ENCODE data around the gene MARVELD3. TPM values are rescaled to one million over a fixed set of nuclear protein-coding genes. Genes with fewer than 3 reads are reported as not detected.

MARVELD3 gene
- total and polyA plus RNA-seq, 8 donors: 1.2 to 480 (median 2.3) TPM

GRCh38 chr16:71666928-71667707 lies 41.1 kb downstream of the MARVELD3 start:
- no peaks in the 10 kb centered on the region for H3K27me3 ChIP-seq
- intact Hi-C loops (cut with DNase I; ENCODE audit: low total_unique reads): no loop called here
- WGBS, 5 donors: 37 to 57% (median 50%) methylated on average over 4 of the region's 4 CpGs
- peaks cover 13 to 98% (median 96%) of the 10 kb centered on the region in 4 donors for H3K36me3 ChIP-seq
- peak in 1 of 2 donors; percentile 46 for DNase-seq
- TF ChIP-seq POLR2AphosphoS5 (IDR thresholded peaks at IDR 0.05) (no peak), POLR2A (IDR thresholded peaks at IDR 0.05) (no peak), EP300 (IDR thresholded peaks at IDR 0.05) (no peak), CTCF (IDR thresholded peaks at IDR 0.05) (no peak)
- peaks cover 0 to 9% (median 3%) of the 10 kb centered on the region in 4 donors for H3K4me1 ChIP-seq
- no peak overlapping the region for H3K4me3 ChIP-seq
- H3K9me3 ChIP-seq: no peaks in the 10 kb centered on the region
- no peak overlapping the region for H3K27ac ChIP-seq

- Histone ChIP-seq H3K27ac (no peak overlapping the region), H3K36me3 (peaks cover 9 to 92% (median 87%) of the 10 kb centered on the region in 4 donors), H3K9me3 (no peaks in the 10 kb centered on the region), H3K27me3 (no peaks in the 10 kb centered on the region), H3K4me3 (no peak overlapping the region), H3K4me1 (peaks cover 0 to 9% (median 3%) of the 10 kb centered on the region in 4 donors)
- TF ChIP-seq POLR2AphosphoS5 (IDR thresholded peaks at IDR 0.05) (no peak), CTCF (IDR thresholded peaks at IDR 0.05) (no peak), EP300 (IDR thresholded peaks at IDR 0.05) (no peak), POLR2A (IDR thresholded peaks at IDR 0.05) (no peak)
- DNase-seq: no peak
- intact Hi-C loops (cut with DNase I; ENCODE audit: low total_unique reads): no loop called here
- WGBS, 5 donors: 81 to 92% (median 85%) methylated on average over 6 of the region's 6 CpGs
Measured at GRCh38 chr16:71669926-71670536, 44.0 kb downstream of the MARVELD3 start.

GRCh38 chr16:71670537-71670936 lies 44.6 kb downstream of the MARVELD3 start:
- H3K27ac ChIP-seq: no peak overlapping the region
- H3K27me3 ChIP-seq: no peaks in the 10 kb centered on the region
- whole genome bisulfite sequencing, 5 donors: 52 to 67% (median 60%) methylated on average over 3 to 4 of the region's 4 CpGs
- no peak for TF ChIP-seq CTCF (IDR thresholded peaks at IDR 0.05)
- TF ChIP-seq EP300 (IDR thresholded peaks at IDR 0.05): no peak
- no peak for TF ChIP-seq POLR2A (IDR thresholded peaks at IDR 0.05)
- TF ChIP-seq POLR2AphosphoS5 (IDR thresholded peaks at IDR 0.05): no peak
- intact Hi-C loops (cut with DNase I; ENCODE audit: low total_unique reads): no loop called here
- peaks cover 9 to 92% (median 87%) of the 10 kb centered on the region in 4 donors for H3K36me3 ChIP-seq
- DNase-seq: no peak
- peaks cover 0 to 9% (median 3%) of the 10 kb centered on the region in 4 donors for H3K4me1 ChIP-seq
- H3K4me3 ChIP-seq: no peak overlapping the region
- H3K9me3 ChIP-seq: no peaks in the 10 kb centered on the region

- Histone ChIP-seq H3K4me1 (peaks cover 0 to 9% (median 3%) of the 10 kb centered on the region in 4 donors), H3K4me3 (no peak overlapping the region), H3K9me3 (no peaks in the 10 kb centered on the region), H3K36me3 (peaks cover 9 to 92% (median 88%) of the 10 kb centered on the region in 4 donors), H3K27me3 (no peaks in the 10 kb centered on the region), H3K27ac (no peak overlapping the region)
- 92 to 98% (median 96%) methylated on average over 3 of the region's 3 CpGs for WGBS, 5 donors
- no peak for TF ChIP-seq CTCF (IDR thresholded peaks at IDR 0.05)
- no peak for TF ChIP-seq EP300 (IDR thresholded peaks at IDR 0.05)
- TF ChIP-seq POLR2A (IDR thresholded peaks at IDR 0.05): no peak
- no peak for TF ChIP-seq POLR2AphosphoS5 (IDR thresholded peaks at IDR 0.05)
- intact Hi-C loops (cut with DNase I; ENCODE audit: low total_unique reads): no loop called here
- DNase-seq: no peak
Measured at GRCh38 chr16:71671165-71671564, 45.2 kb downstream of the MARVELD3 start.
